ENCODE results near the gene CYSRT1. TPM values are rescaled to one million over a fixed set of nuclear protein-coding genes. Genes with fewer than 3 reads are reported as not detected.

Gene CYSRT1
- total RNA-seq, 2 donors from 2014 or later = 0.64 TPM; not detected in 1

DNA sequence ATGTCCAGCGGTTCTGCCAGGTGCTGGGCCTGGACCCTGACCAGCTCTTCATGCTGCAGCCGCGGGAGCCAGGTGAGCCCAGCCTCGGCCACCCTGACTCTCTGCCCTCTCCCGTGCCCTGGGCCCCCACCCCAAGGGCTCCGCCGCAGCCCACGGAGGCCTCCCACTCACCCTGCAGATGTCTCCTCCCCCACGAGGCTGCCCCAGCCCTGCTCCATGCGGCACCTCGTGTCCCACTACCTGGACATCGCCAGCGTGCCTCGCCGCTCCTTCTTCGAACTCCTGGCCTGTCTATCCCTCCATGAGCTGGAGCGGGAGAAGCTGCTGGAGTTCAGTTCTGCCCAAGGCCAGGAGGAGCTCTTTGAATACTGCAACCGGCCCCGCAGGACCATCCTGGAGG, 10.4 kb upstream of the CYSRT1 start:
- Histone ChIP-seq H3K4me1 (no peaks in the 10 kb centered on the region), H3K36me3 (no peaks in the 10 kb centered on the region), H3K9ac (ENCODE audit: low read depth in 2 of 2, low read length in 2 of 2) (no peak overlapping the region), H3K27me3 (no peaks in the 10 kb centered on the region), H3K9me3 (no peaks in the 10 kb centered on the region), H3K27ac (no peak overlapping the region), H3K4me3 (no peak overlapping the region)
- TF ChIP-seq CTCF (IDR thresholded peaks at IDR 0.05) = no peak
- DNase-seq = no peak
- intact Hi-C loops (cut with DNase I) = no loop called here

DNA sequence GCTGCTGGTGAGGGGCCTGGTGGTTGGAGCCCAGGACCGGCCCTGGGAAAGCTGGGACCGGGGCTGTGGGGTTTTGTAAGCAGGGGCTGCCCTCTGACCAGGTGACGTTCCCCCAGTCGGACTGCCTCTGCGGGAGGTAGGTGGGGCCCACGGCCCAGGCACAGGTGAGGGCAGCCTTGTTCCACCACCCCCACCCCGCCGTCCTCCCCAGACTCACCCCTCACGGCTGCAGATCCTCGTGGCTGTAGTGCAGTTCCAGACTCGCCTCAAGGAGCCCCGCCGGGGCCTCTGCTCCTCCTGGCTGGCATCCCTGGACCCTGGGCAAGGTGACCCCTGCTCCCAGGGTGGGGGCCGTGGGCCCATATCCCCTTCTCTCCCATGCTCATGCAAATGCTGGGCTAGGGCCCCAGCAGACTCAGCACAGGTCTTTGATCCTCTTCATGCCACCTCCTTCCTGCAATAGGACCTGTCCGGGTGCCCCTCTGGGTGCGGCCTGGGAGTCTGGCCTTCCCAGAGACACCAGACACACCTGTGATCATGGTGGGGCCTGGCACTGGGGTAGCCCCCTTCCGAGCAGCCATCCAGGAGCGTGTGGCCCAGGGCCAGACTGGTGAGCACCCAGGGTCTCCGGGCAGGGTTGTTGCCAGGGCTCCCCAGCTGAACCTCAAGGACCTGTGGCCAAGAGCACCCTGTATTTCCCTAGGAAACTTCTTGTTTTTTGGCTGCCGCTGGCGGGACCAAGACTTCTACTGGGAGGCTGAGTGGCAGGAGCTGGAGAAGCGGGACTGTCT, 9.6 kb upstream of the CYSRT1 start:
- H3K4me3 ChIP-seq = no peak overlapping the region
- no peak for TF ChIP-seq CTCF (IDR thresholded peaks at IDR 0.05)
- DNase-seq = no peak
- no peak overlapping the region for H3K27ac ChIP-seq
- intact Hi-C loops (cut with DNase I) = no loop called here
- H3K27me3 ChIP-seq = no peaks in the 10 kb centered on the region
- no peaks in the 10 kb centered on the region for H3K4me1 ChIP-seq
- H3K9me3 ChIP-seq = no peaks in the 10 kb centered on the region
- no peak overlapping the region for H3K9ac ChIP-seq (ENCODE audit: low read depth in 2 of 2, low read length in 2 of 2)
- no peaks in the 10 kb centered on the region for H3K36me3 ChIP-seq

DNA sequence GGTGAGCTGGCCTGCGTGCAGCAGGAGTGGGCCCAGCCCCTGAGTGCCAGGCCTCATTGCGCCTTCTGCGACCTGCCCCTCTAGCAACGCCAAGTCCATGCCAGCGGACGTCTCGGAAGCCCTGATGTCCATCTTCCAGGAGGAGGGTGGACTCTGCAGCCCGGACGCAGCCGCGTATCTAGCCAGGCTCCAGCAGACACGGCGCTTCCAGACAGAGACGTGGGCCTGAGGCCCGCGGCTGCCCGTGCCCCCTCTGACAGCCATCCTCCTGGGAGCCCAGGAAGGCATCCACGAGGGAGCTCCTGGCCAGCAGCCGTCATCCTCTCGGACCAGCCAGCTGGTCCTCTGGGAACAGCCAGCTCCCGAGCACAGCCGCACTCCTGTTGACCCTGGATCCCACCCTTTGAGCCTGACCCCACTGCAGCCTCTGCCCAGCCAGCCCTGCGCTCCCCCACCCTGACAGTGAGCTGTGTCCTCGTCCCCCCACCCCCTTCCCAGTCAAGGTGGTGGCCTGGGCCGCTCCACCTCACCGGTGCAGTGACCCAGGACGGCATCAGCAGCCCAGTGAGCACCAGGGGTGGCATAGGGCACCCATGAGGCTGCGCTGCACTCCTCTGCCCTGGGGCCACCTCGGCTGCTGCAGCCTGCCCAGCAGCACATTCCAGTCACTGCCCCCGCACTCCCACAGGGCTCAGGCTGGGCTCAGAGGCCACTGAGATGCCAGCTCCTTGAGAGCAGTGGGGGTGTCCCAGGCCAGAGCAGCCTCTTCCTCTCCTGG, 8.6 kb upstream of the CYSRT1 start:
- peak overlapping the region in 1 of 2 donors; percentile 89 for H3K9ac ChIP-seq (ENCODE audit: low read depth in 2 of 2, low read length in 2 of 2)
- H3K4me3 ChIP-seq = no peak overlapping the region
- H3K27ac ChIP-seq = no peak overlapping the region

GRCh38 chr9:137217276-137218211, 7.4 kb upstream of the CYSRT1 start:
- H3K27me3 ChIP-seq = no peaks in the 10 kb centered on the region
- TF ChIP-seq CTCF (IDR thresholded peaks at IDR 0.05) = no peak
- peak; percentile 94 for DNase-seq
- no peaks in the 10 kb centered on the region for H3K36me3 ChIP-seq
- H3K4me3 ChIP-seq = peak overlapping the region; percentile 39
- peak overlapping the region; percentile 88 for H3K27ac ChIP-seq
- intact Hi-C loops (cut with DNase I) = no loop called here
- no peaks in the 10 kb centered on the region for H3K9me3 ChIP-seq
- peaks cover 3% of the 10 kb centered on the region for H3K4me1 ChIP-seq
- H3K9ac ChIP-seq (ENCODE audit: low read depth in 2 of 2, low read length in 2 of 2) = peak overlapping the region; percentile 58 to 89

More for the DNA sequence above, 8.6 kb upstream of the CYSRT1 start:
- no peaks in the 10 kb centered on the region for H3K36me3 ChIP-seq
- no peaks in the 10 kb centered on the region for H3K27me3 ChIP-seq
- no peak for TF ChIP-seq CTCF (IDR thresholded peaks at IDR 0.05)
- intact Hi-C loops (cut with DNase I) = no loop called here
- peaks cover under 1% of the 10 kb centered on the region for H3K4me1 ChIP-seq
- H3K9me3 ChIP-seq = no peaks in the 10 kb centered on the region
- DNase-seq = no peak

DNA sequence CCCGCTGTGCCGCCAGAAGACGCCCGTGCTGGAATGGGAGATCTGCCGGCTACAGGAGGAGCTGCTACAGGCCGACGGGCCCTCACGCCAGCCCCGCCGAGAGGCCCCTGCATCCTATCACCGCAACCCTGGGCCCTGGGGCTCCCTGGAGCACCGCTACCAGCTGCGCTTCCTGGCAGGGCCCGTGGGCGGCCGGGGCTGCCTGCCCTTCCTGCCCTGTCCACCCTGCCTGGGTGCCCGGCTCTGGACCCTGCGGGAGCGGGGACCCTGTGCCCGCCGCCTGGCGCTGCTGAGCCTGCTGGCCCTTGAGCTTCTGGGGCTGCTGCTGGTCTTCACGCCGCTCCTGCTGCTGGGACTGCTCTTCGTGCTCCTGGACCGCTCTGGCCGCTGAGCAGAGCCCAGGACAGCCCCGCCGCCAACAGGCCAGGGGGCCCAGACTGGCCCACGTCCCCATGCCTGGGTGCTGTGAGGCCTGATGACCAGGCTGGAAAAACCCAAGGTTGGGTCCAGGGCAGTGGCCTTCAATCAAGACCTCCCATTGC, 6.7 kb upstream of the CYSRT1 start:
- DNase-seq = no peak
- H3K27ac ChIP-seq = peak overlapping the region; percentile 88
- no peaks in the 10 kb centered on the region for H3K9me3 ChIP-seq
- intact Hi-C loops (cut with DNase I) = no loop called here
- no peaks in the 10 kb centered on the region for H3K36me3 ChIP-seq
- no peak for TF ChIP-seq CTCF (IDR thresholded peaks at IDR 0.05)
- peak overlapping the region; percentile 58 to 89 for H3K9ac ChIP-seq (ENCODE audit: low read depth in 2 of 2, low read length in 2 of 2)
- no peaks in the 10 kb centered on the region for H3K27me3 ChIP-seq
- H3K4me3 ChIP-seq = peak overlapping the region; percentile 39
- peaks cover 9% of the 10 kb centered on the region for H3K4me1 ChIP-seq
